GM12872 (cell line): ENCODE measurements around the gene TSEN54.

Experiments
- TF ChIP-seq, protein P1 (sequence below): IDR thresholded peaks from 3 replicates; pipeline ENCODE4 v1.5.1; 2011; ENCODE audit warnings: low read depth, mild to moderate bottlenecking, low read length, moderate library complexity; ENCODE audit not compliant: insufficient read depth

Gene TSEN54

DNA sequence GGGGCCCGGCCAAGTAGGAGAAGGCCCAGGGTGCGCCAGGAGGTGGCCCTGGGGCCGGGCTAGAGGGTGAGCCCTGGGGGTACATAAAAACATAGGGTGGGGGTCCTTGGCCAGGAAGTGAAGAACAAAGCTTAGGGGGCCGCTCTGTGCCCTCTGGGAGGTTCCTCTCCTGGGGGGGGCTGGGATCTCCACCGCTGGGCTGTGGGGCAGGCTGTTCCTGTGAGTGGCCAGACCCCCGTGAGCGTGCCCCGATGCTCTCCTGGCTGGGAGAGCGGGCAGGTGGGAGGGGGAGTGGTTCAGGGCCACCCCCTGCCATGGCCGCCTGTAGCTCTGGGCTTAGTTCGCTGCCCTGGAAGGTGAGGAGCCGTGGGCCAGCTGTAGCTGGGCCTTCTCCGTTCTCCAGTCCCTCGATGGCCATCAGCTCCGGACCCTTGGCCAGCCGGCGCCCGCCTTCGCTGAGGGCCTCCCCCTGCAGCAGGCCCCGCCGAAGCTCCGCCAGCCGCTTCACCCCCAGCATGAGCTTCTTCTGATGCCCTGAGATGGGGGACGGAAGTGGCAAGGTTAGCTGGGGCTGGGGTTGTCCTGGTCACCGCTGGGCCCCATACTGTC, 13.5 kb upstream of the TSEN54 start:
- TF ChIP-seq, protein P1, sequence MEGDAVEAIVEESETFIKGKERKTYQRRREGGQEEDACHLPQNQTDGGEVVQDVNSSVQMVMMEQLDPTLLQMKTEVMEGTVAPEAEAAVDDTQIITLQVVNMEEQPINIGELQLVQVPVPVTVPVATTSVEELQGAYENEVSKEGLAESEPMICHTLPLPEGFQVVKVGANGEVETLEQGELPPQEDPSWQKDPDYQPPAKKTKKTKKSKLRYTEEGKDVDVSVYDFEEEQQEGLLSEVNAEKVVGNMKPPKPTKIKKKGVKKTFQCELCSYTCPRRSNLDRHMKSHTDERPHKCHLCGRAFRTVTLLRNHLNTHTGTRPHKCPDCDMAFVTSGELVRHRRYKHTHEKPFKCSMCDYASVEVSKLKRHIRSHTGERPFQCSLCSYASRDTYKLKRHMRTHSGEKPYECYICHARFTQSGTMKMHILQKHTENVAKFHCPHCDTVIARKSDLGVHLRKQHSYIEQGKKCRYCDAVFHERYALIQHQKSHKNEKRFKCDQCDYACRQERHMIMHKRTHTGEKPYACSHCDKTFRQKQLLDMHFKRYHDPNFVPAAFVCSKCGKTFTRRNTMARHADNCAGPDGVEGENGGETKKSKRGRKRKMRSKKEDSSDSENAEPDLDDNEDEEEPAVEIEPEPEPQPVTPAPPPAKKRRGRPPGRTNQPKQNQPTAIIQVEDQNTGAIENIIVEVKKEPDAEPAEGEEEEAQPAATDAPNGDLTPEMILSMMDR: no peak

- TF ChIP-seq, protein P1: no peak
These were observed 12.9 kb upstream of the TSEN54 start for GRCh38 chr17:75503337-75503950.

GRCh38 chr17:75503976-75504346, 12.4 kb upstream of the TSEN54 start:
- TF ChIP-seq, protein P1: no peak

GRCh38 chr17:75504347-75505151, 11.8 kb upstream of the TSEN54 start:
- TF ChIP-seq, protein P1: peak; percentile 85

- TF ChIP-seq, protein P1: no peak
These were observed 11.2 kb upstream of the TSEN54 start for GRCh38 chr17:75505152-75505409.

DNA sequence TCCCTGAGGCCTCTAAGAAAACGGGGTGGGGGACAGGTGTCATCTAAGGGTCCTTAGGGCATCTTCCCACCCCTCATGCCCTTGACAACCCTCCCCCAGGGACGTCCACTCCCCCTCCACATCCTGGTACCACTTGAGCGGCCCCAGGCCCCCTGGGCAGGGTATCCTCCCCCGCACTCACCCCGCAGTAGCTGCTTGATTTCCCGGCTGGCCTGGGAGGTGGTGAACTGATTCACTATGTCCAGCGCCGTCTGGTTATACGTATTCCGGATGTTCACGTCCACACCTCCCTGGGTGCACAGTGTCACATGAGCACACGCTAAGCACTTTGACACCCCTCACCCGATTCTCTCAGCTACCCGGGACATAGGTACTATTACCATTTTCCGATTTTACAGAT, 10.7 kb upstream of the TSEN54 start:
- TF ChIP-seq, protein P1: no peak

GRCh38 chr17:75506134-75506533, 10.2 kb upstream of the TSEN54 start:
- TF ChIP-seq, protein P1: no peak
